Body of pancreas (tissue), 4 donors: Measurements from ENCODE around the gene SEMA6C. TPM values are rescaled to one million over a fixed set of nuclear protein-coding genes. Genes with fewer than 3 reads are reported as not detected.

ENCODE experiments used
- ATAC-seq: fragments of 150-250 bp; one replicate; pipeline ENCODE4 v1.9.1; 2016
- DNase-seq, 4 donors: peaks; one replicate each; pipeline ENCODE4 v3.0.0-alpha.2; 2019
- H3K27ac ChIP-seq, 4 donors: fragments of 200-600 bp; sonication (generic); 1 replicate in 3 of 4; 2 replicates in 1 of 4; pipeline versions ENCODE4 v1.5.1 to v1.6.1; 2016 to 2019; ENCODE audit warnings: mild to moderate bottlenecking in 1 of 4, mixed read lengths in 1 of 4, moderate library complexity in 1 of 4
- H3K27me3 ChIP-seq, 2 donors: fragments of 200-600 bp; sonication (generic); one replicate each; pipeline ENCODE4 v1.6.0; 2016; ENCODE audit warnings: mild to moderate bottlenecking in 1 of 2
- H3K36me3 ChIP-seq, 2 donors: fragments of 200-600 bp; sonication (generic); replicated peaks in 1 of 2; 2 replicates each; pipeline ENCODE4 v1.5.1; 2016; ENCODE audit warnings: low read depth in 2 of 2; ENCODE audit not compliant: insufficient read depth in 1 of 2
- H3K4me1 ChIP-seq: fragments of 200-600 bp; sonication (generic); one replicate; pipeline ENCODE4 v1.6.0; 2016
- H3K4me3 ChIP-seq, 2 donors: fragments of 200-600 bp; sonication (generic); 1 replicate in 1 of 2; 2 replicates in 1 of 2; pipeline ENCODE4 v1.5.1; 2016 to 2019
- H3K9me3 ChIP-seq, 3 donors: fragments of 200-600 bp; sonication (generic); 1 replicate in 2 of 3; 2 replicates in 1 of 3; pipeline ENCODE4 v1.5.1; 2016
- CTCF ChIP-seq, 7 experiments: fragments of 450-650 bp in 4 of 7; fragments of 200-600 bp in 3 of 7; sonication (generic) in 3 of 7; IDR thresholded peaks; one replicate each; pipeline ENCODE4 v1.5.1; 2016 to 2019; ENCODE audit warnings: antibody characterized with exemption in 7 of 7
- POLR2A ChIP-seq, 3 donors: fragments of 450-650 bp; IDR thresholded peaks; one replicate each; pipeline ENCODE4 v1.6.1; 2016; ENCODE audit warnings: antibody characterized with exemption in 3 of 3, mild to moderate bottlenecking in 2 of 3
- WGBS, 2 donors: methylation state at CpG; one replicate each; pipeline ENCODE4 v1.1.5; 2017; 5-methylcytosine and 5-hydroxymethylcytosine counted together
- intact Hi-C: fragments of 100-400 bp; cut with DNase I; formaldehyde crosslinking; loops from one replicate; pipeline ENCODE4 v1.15.1; 2023
- total RNA-seq, 2 donors: library from RNA; depleted of rRNA; stranded (reverse); fragments of >200 nt; gene quantifications; one replicate each; pipeline ENCODE4 v1.1.0, GENCODE V29; 2016

The SEMA6C gene
- total RNA-seq, 2 donors from 2014 or later, result 3.6 to 5.3 TPM

GRCh38 chr1:151147132-151147503 is 687 bp upstream of the SEMA6C start:
- intact Hi-C loops, result no loop called here
- H3K27ac ChIP-seq, result peak overlapping the region in 2 of 4 donors; percentile 3 to 46
- 30 to 35% methylated on average over 7 of the region's 7 CpGs for WGBS, 2 donors
- H3K36me3 ChIP-seq, result no peaks in the 10 kb centered on the region
- no peaks in the 10 kb centered on the region for H3K9me3 ChIP-seq
- H3K4me3 ChIP-seq, result no peak overlapping the region
- peaks cover 21% of the 10 kb centered on the region for H3K4me1 ChIP-seq
- TF ChIP-seq POLR2A (IDR thresholded peaks at IDR 0.05), result no peak
- no peak for TF ChIP-seq CTCF (IDR thresholded peaks at IDR 0.05)
- ATAC-seq (no peak), DNase-seq (no peak)
- H3K27me3 ChIP-seq, result no peaks in the 10 kb centered on the region

GRCh38 chr1:151146072-151146411 is 389 bp downstream of the SEMA6C start:
- TF ChIP-seq CTCF (IDR thresholded peaks at IDR 0.05) (no peak), POLR2A (IDR thresholded peaks at IDR 0.05) (no peak)
- peak overlapping the region; percentile 41 to 50 for H3K4me3 ChIP-seq
- WGBS, 2 donors, result 2 to 6% methylated on average over 20 to 25 of the region's 26 CpGs
- intact Hi-C loops, result no loop called here
- H3K4me1 ChIP-seq, result peaks cover 21% of the 10 kb centered on the region
- no peaks in the 10 kb centered on the region for H3K9me3 ChIP-seq
- ATAC-seq (peak; percentile 12), DNase-seq (no peak)
- no peaks in the 10 kb centered on the region for H3K36me3 ChIP-seq
- H3K27ac ChIP-seq, result peak overlapping the region in 1 of 4 donors; percentile 8
- no peaks in the 10 kb centered on the region for H3K27me3 ChIP-seq

GRCh38 chr1:151145304-151146071 is 943 bp downstream of the SEMA6C start:
- intact Hi-C loops, result no loop called here
- no peak overlapping the region for H3K27ac ChIP-seq
- H3K36me3 ChIP-seq, result no peaks in the 10 kb centered on the region
- H3K27me3 ChIP-seq, result no peaks in the 10 kb centered on the region
- H3K9me3 ChIP-seq, result no peaks in the 10 kb centered on the region
- no peak overlapping the region for H3K4me3 ChIP-seq
- peaks cover 21% of the 10 kb centered on the region for H3K4me1 ChIP-seq
- DNase-seq (no peak), ATAC-seq (peak; percentile 5)
- no peak for TF ChIP-seq CTCF (IDR thresholded peaks at IDR 0.05)
- TF ChIP-seq POLR2A (IDR thresholded peaks at IDR 0.05), result no peak
- 38 to 60% methylated on average over 26 to 43 of the region's 43 CpGs for WGBS, 2 donors

GRCh38 chr1:151144474-151145303 is 1.7 kb downstream of the SEMA6C start:
- DNase-seq, result no peak
- H3K4me3 ChIP-seq, result no peak overlapping the region
- ATAC-seq, result no peak
- H3K27me3 ChIP-seq, result no peaks in the 10 kb centered on the region
- H3K9me3 ChIP-seq, result no peaks in the 10 kb centered on the region
- no peak for TF ChIP-seq POLR2A (IDR thresholded peaks at IDR 0.05)
- TF ChIP-seq CTCF (IDR thresholded peaks at IDR 0.05), result no peak
- WGBS, 2 donors, result 61 to 95% methylated on average over 3 to 7 of the region's 7 CpGs
- intact Hi-C loops, result no loop called here
- peaks cover 21% of the 10 kb centered on the region for H3K4me1 ChIP-seq
- no peaks in the 10 kb centered on the region for H3K36me3 ChIP-seq
- H3K27ac ChIP-seq, result no peak overlapping the region
